PC-3 (cell line): ENCODE results near the gene FBXO24. TPM values are rescaled to one million over a fixed set of nuclear protein-coding genes. Genes with fewer than 3 reads are reported as not detected.

Source experiments
- ATAC-seq: fragments of 200-7000 bp; cut with Tn5 transposase; 2 replicates; pipeline ENCODE4 v1.9.1; 2020; ENCODE audit warnings: mild to moderate bottlenecking, moderate library complexity
- BruUV-seq: library from RNA; stranded (reverse); fragments of 400-500 nt; replicated peaks from 2 replicates; lab custom pipeline; 2021; lab: Mats Ljungman, UMichigan
- CTCF ChIA-PET: fragments of 300-600 bp; sonication (Branson Sonifier 250); formaldehyde crosslinking; loops from one replicate; lab custom pipeline; 2022; ENCODE audit warnings: antibody characterized with exemption; lab: Charles Lee
- POLR2A ChIA-PET: fragments of 300-600 bp; sonication (Branson Sonifier 250); formaldehyde crosslinking; loops from one replicate; lab custom pipeline; 2022; ENCODE audit warnings: antibody characterized with exemption; ENCODE audit not compliant: unreplicated experiment; lab: Charles Lee
- DNase-seq: peaks from one replicate; pipeline ENCODE4 v3.0.0-alpha.2; 2015
- H2AFZ ChIP-seq: fragments of 300-600 bp; sonication (generic); 2 replicates; pipeline ENCODE4 v1.6.0; 2016; ENCODE audit warnings: antibody characterized with exemption, low read length
- H3F3A ChIP-seq: fragments of 300-600 bp; sonication (generic); one replicate; pipeline ENCODE4 v1.6.0; 2017; ENCODE audit warnings: antibody characterized with exemption, low read length, control low read depth, mild to moderate bottlenecking; ENCODE audit not compliant: unreplicated experiment
- H3K27ac ChIP-seq: fragments of 300-600 bp; sonication (generic); 2 replicates; pipeline ENCODE4 v1.5.1; 2016; ENCODE audit warnings: mild to moderate bottlenecking, low read length
- H3K27me3 ChIP-seq: fragments of 300-600 bp; sonication (generic); 2 replicates; pipeline ENCODE4 v1.6.1; 2016; ENCODE audit warnings: low read length, mixed read lengths
- H3K36me3 ChIP-seq: fragments of 300-600 bp; sonication (generic); 2 replicates; pipeline ENCODE4 v1.6.1; 2016; ENCODE audit warnings: low read depth, mixed run types, low read length, mixed read lengths
- H3K4me1 ChIP-seq: fragments of 300-600 bp; sonication (generic); 2 replicates; pipeline ENCODE4 v1.5.1; 2016; ENCODE audit warnings: low read length; ENCODE audit not compliant: insufficient read depth
- H3K4me2 ChIP-seq: fragments of 300-600 bp; sonication (generic); 2 replicates; pipeline ENCODE4 v1.6.0; 2016; ENCODE audit warnings: low read length
- H3K4me3 ChIP-seq: fragments of 300-600 bp; sonication (generic); 2 replicates; pipeline ENCODE4 v1.5.1; 2016; ENCODE audit warnings: mild to moderate bottlenecking, low read length, mixed read lengths
- H3K79me2 ChIP-seq: fragments of 300-600 bp; sonication (generic); 2 replicates; pipeline ENCODE4 v1.6.1; 2017; ENCODE audit warnings: low read length, mixed read lengths
- H3K9ac ChIP-seq: fragments of 300-600 bp; sonication (generic); 2 replicates; pipeline ENCODE4 v1.6.0; 2016; ENCODE audit warnings: mild to moderate bottlenecking, low read length
- H3K9me2 ChIP-seq: fragments of 300-600 bp; sonication (generic); replicated peaks from 2 replicates; pipeline ENCODE4 v1.6.1; 2016; ENCODE audit warnings: mixed run types, low read length, mixed read lengths
- H3K9me3 ChIP-seq: fragments of 300-600 bp; sonication (generic); 2 replicates; pipeline ENCODE4 v1.6.1; 2016; ENCODE audit warnings: low read length, mixed read lengths
- H4K20me1 ChIP-seq: fragments of 300-600 bp; sonication (generic); 2 replicates; pipeline ENCODE4 v1.6.1; 2016; ENCODE audit warnings: low read length, mixed read lengths
- CTCF ChIP-seq: fragments of 300-600 bp; sonication (generic); conservative IDR thresholded peaks from 2 replicates; pipeline ENCODE4 v1.5.1; 2017; ENCODE audit warnings: antibody characterized with exemption, low read depth, mild to moderate bottlenecking, low read length
- EZH2 ChIP-seq: fragments of 300-600 bp; sonication (generic); IDR thresholded peaks from one replicate; pipeline ENCODE4 v1.6.1; 2017; ENCODE audit warnings: antibody characterized with exemption, mild to moderate bottlenecking, low read length; ENCODE audit not compliant: unreplicated experiment
- EZH2phosphoT487 ChIP-seq: fragments of 300-600 bp; sonication (generic); IDR thresholded peaks from 2 replicates; pipeline ENCODE4 v1.6.1; 2018; ENCODE audit warnings: mild to moderate bottlenecking, antibody characterized with exemption, low read length, borderline replicate concordance
- intact Hi-C: fragments of 100-400 bp; cut with micrococcal nuclease; formaldehyde crosslinking; loops from 2 replicates; pipeline ENCODE4 v1.9.0; 2023
- total RNA-seq: library from RNA; depleted of rRNA; stranded (reverse); fragments of >200 nt; gene quantifications from 2 replicates; pipeline ENCODE4 v1.2.3, GENCODE V29; 2014

FBXO24 gene
- total RNA-seq, 1 experiment from 2014 or later: 0.40 TPM

GRCh38 chr7:100575206-100575631 lies 10.9 kb upstream of the FBXO24 start:
- intact Hi-C loops: no loop called here
- BruUV-seq: no TSS peak
- Histone ChIP-seq H4K20me1 (no peaks in the 10 kb centered on the region), H3K4me3 (no peak overlapping the region), H3K4me2 (no peak overlapping the region), H3K27me3 (no peaks in the 10 kb centered on the region), H3K9ac (no peak overlapping the region), H3K9me2 (no peaks in the 10 kb centered on the region), H3F3A (no peaks in the 10 kb centered on the region), H3K79me2 (no peaks in the 10 kb centered on the region), H3K36me3 (peaks cover 4% of the 10 kb centered on the region; the same call in 1 of the 2 replicates), H3K9me3 (no peaks in the 10 kb centered on the region), H3K27ac (no peak overlapping the region), H3K4me1 (no peaks in the 10 kb centered on the region; the same call in 1 of the 2 replicates), H2AFZ (no peak overlapping the region)
- ChIA-PET CTCF (no interaction called here), POLR2A (no interaction called here)
- DNase-seq: no peak
- no peak for ATAC-seq
- no peak for TF ChIP-seq EZH2

GRCh38 chr7:100575746-100576383 lies 10.3 kb upstream of the FBXO24 start:
- H3K4me3 ChIP-seq: no peak overlapping the region
- TF ChIP-seq EZH2phosphoT487: no peak
- TF ChIP-seq CTCF: no peak
- TF ChIP-seq EZH2: no peak
- no peak overlapping the region for H3K4me2 ChIP-seq
- H3K27ac ChIP-seq: no peak overlapping the region
- DNase-seq (no peak), ATAC-seq (no peak)
- CTCF ChIA-PET: no interaction called here
- H3K27me3 ChIP-seq: no peaks in the 10 kb centered on the region
- no peaks in the 10 kb centered on the region for H4K20me1 ChIP-seq
- H3K9ac ChIP-seq: no peak overlapping the region
- POLR2A ChIA-PET: no interaction called here
- BruUV-seq: no TSS peak
- no peaks in the 10 kb centered on the region for H3K9me3 ChIP-seq
- no peaks in the 10 kb centered on the region for H3K4me1 ChIP-seq
- intact Hi-C loops: no loop called here
- no peaks in the 10 kb centered on the region for H3K79me2 ChIP-seq
- H2AFZ ChIP-seq: no peak overlapping the region
- no peaks in the 10 kb centered on the region for H3F3A ChIP-seq
- H3K9me2 ChIP-seq: no peaks in the 10 kb centered on the region
- peaks cover 10% of the 10 kb centered on the region; the same call in 1 of the 2 replicates for H3K36me3 ChIP-seq

- Histone ChIP-seq H3K36me3 (peaks cover 14% of the 10 kb centered on the region; the same call in 1 of the 2 replicates), H3F3A (no peaks in the 10 kb centered on the region), H4K20me1 (no peaks in the 10 kb centered on the region), H3K4me2 (no peak overlapping the region), H3K27ac (no peak overlapping the region), H3K79me2 (no peaks in the 10 kb centered on the region), H3K9ac (no peak overlapping the region), H3K9me2 (no peaks in the 10 kb centered on the region), H3K4me3 (no peak overlapping the region), H3K9me3 (no peaks in the 10 kb centered on the region), H3K27me3 (no peaks in the 10 kb centered on the region), H3K4me1 (no peaks in the 10 kb centered on the region), H2AFZ (no peak overlapping the region)
- intact Hi-C loops: no loop called here
- POLR2A ChIA-PET: no interaction called here
- ATAC-seq: no peak
- TF ChIP-seq EZH2 (no peak), EZH2phosphoT487 (no peak), CTCF (no peak)
- no TSS peak for BruUV-seq
- CTCF ChIA-PET: no interaction called here
- DNase-seq: no peak
Observed at GRCh38 chr7:100576384-100576993, 9.6 kb upstream of the FBXO24 start.
